H9 (cell line): ENCODE data around the gene OIT3. TPM values are rescaled to one million over a fixed set of nuclear protein-coding genes. Genes with fewer than 3 reads are reported as not detected.

Experiments used
- DNase-seq: peaks from one replicate; pipeline ENCODE4 v3.0.0-alpha.2; 2017
- H2AFZ ChIP-seq: one replicate; pipeline ENCODE4 v1.6.1; 2013; ENCODE audit warnings: mild to moderate bottlenecking, low read length, control low read depth, moderate library complexity
- H2AK5ac ChIP-seq: 2 replicates; pipeline ENCODE4 v1.6.1; 2013; ENCODE audit warnings: low read length, control low read depth, mixed read lengths; ENCODE audit not compliant: insufficient read length
- H2BK120ac ChIP-seq: one replicate; pipeline ENCODE4 v1.6.1; 2013; ENCODE audit warnings: low read depth, mild to moderate bottlenecking, low read length, control low read depth, inconsistent platforms; ENCODE audit not compliant: poor library complexity, severe bottlenecking
- H2BK12ac ChIP-seq: 2 replicates; pipeline ENCODE4 v1.6.1; 2013; ENCODE audit warnings: low read length, control low read depth, mixed read lengths, low read depth; ENCODE audit not compliant: insufficient read length
- H2BK15ac ChIP-seq: 2 replicates; pipeline ENCODE4 v1.6.1; 2013; ENCODE audit warnings: low read depth, low read length, control low read depth
- H2BK20ac ChIP-seq: one replicate; pipeline ENCODE4 v1.6.1; 2013; ENCODE audit warnings: low read depth, mild to moderate bottlenecking, low read length, control low read depth, inconsistent platforms; ENCODE audit not compliant: poor library complexity, severe bottlenecking
- H2BK5ac ChIP-seq: 2 replicates; pipeline ENCODE4 v1.6.1; 2013; ENCODE audit warnings: low read length, control low read depth, mixed read lengths; ENCODE audit not compliant: insufficient read length
- H3K14ac ChIP-seq: 2 replicates; pipeline ENCODE4 v1.6.1; 2013; ENCODE audit warnings: low read length, control low read depth; ENCODE audit not compliant: insufficient read depth
- H3K18ac ChIP-seq: 2 replicates; pipeline ENCODE4 v1.6.1; 2013; ENCODE audit warnings: low read depth, mild to moderate bottlenecking, mixed read lengths, low read length, control low read depth; ENCODE audit not compliant: insufficient read length
- H3K23ac ChIP-seq: 2 replicates; pipeline ENCODE4 v1.6.1; 2013; ENCODE audit warnings: low read length, control low read depth, mixed read lengths, low read depth; ENCODE audit not compliant: insufficient read length
- H3K23me2 ChIP-seq: 2 replicates; pipeline ENCODE4 v1.6.1; 2013; ENCODE audit warnings: low read depth, mild to moderate bottlenecking, mixed read lengths, low read length, control low read depth; ENCODE audit not compliant: insufficient read length, poor library complexity, severe bottlenecking
- H3K27ac ChIP-seq: 2 replicates; pipeline ENCODE4 v1.5.1; 2013; ENCODE audit warnings: low read length, control low read depth, mixed read lengths, low read depth; ENCODE audit not compliant: insufficient read length
- H3K27me3 ChIP-seq: 2 replicates; pipeline ENCODE4 v1.6.1; 2013; ENCODE audit warnings: low read length, control low read depth, inconsistent platforms; ENCODE audit not compliant: insufficient read depth
- H3K4ac ChIP-seq: 2 replicates; pipeline ENCODE4 v1.6.1; 2013; ENCODE audit warnings: low read depth, mild to moderate bottlenecking, control low read depth, inconsistent platforms, low read length, moderate library complexity
- H3K4me1 ChIP-seq: 2 replicates; pipeline ENCODE4 v1.6.1; 2013; ENCODE audit warnings: low read length, control low read depth, inconsistent platforms; ENCODE audit not compliant: insufficient read depth
- H3K4me2 ChIP-seq: 2 replicates; pipeline ENCODE4 v1.6.1; 2013; ENCODE audit warnings: low read length, control low read depth, mixed read lengths; ENCODE audit not compliant: insufficient read length, insufficient read depth
- H3K56ac ChIP-seq: 2 replicates; pipeline ENCODE4 v1.6.1; 2013; ENCODE audit warnings: low read depth, mild to moderate bottlenecking, mixed read lengths, low read length, control low read depth; ENCODE audit not compliant: insufficient read length
- H3K79me1 ChIP-seq: 2 replicates; pipeline ENCODE4 v1.6.1; 2013; ENCODE audit warnings: low read depth, mild to moderate bottlenecking, moderate library complexity, low read length, control low read depth, inconsistent platforms; ENCODE audit not compliant: insufficient read depth, poor library complexity, severe bottlenecking
- H3K79me2 ChIP-seq: 2 replicates; pipeline ENCODE4 v1.6.1; 2013; ENCODE audit warnings: low read length, control low read depth, inconsistent platforms; ENCODE audit not compliant: insufficient read depth
- H3K9ac ChIP-seq: 2 replicates; pipeline ENCODE4 v1.6.1; 2013; ENCODE audit warnings: low read length, control low read depth, mixed read lengths; ENCODE audit not compliant: insufficient read length; ENCODE audit errors: extremely low read depth
- H3K9me3 ChIP-seq: one replicate; pipeline ENCODE4 v1.6.1; 2013; ENCODE audit warnings: low read depth, low read length, inconsistent platforms; ENCODE audit not compliant: control insufficient read depth
- H3T11ph ChIP-seq: one replicate; pipeline ENCODE4 v1.6.1; 2013; ENCODE audit warnings: mild to moderate bottlenecking, low read length, control low read depth, inconsistent platforms
- H4K20me1 ChIP-seq: one replicate; pipeline ENCODE4 v1.6.1; 2013; ENCODE audit not compliant: control insufficient read depth, insufficient read length, insufficient read depth
- H4K5ac ChIP-seq: 2 replicates; pipeline ENCODE4 v1.6.1; 2013; ENCODE audit warnings: low read depth, mild to moderate bottlenecking, mixed read lengths, low read length, control low read depth; ENCODE audit not compliant: insufficient read length
- H4K8ac ChIP-seq: replicated peaks from 2 replicates; pipeline ENCODE4 v1.6.1; 2013; ENCODE audit warnings: low read length, control low read depth, mixed read lengths, low read depth; ENCODE audit not compliant: insufficient read length
- H4K91ac ChIP-seq: 2 replicates; pipeline ENCODE4 v1.6.1; 2013; ENCODE audit warnings: low read depth, mild to moderate bottlenecking, moderate library complexity, mixed read lengths, low read length, control low read depth; ENCODE audit not compliant: insufficient read length
- H3K27ac Mint-ChIP-seq, 3 experiments: 2 replicates in 2 of 3; 3 replicates in 1 of 3; pipeline ENCODE4 v1.8.0; 2020 to 2021; ENCODE audit warnings: mixed read lengths in 3 of 3, mild to moderate bottlenecking in 1 of 3, moderate library complexity in 1 of 3
- H3K27me3 Mint-ChIP-seq: 2 replicates; pipeline ENCODE4 v1.8.0; 2021; ENCODE audit warnings: low read depth, mild to moderate bottlenecking, moderate library complexity, mixed read lengths
- H3K36me3 Mint-ChIP-seq, 3 experiments: 2 replicates in 2 of 3; 3 replicates in 1 of 3; pipeline ENCODE4 v1.8.0; 2020 to 2021; ENCODE audit warnings: low read depth in 3 of 3, mixed read lengths in 3 of 3; ENCODE audit not compliant: insufficient read depth in 1 of 3
- H3K4me1 Mint-ChIP-seq, 2 experiments: 2 replicates each; pipeline ENCODE4 v1.8.0; 2020; ENCODE audit warnings: mixed read lengths in 2 of 2
- H3K4me3 Mint-ChIP-seq, 2 experiments: 2 replicates in 1 of 2; 3 replicates in 1 of 2; pipeline ENCODE4 v1.8.0; 2020 to 2021; ENCODE audit warnings: mild to moderate bottlenecking in 2 of 2, mixed read lengths in 2 of 2, moderate library complexity in 1 of 2
- H3K9me3 Mint-ChIP-seq, 2 experiments: 2 replicates in 1 of 2; 3 replicates in 1 of 2; pipeline ENCODE4 v1.8.0; 2020; ENCODE audit warnings: mild to moderate bottlenecking in 2 of 2, mixed read lengths in 2 of 2, moderate library complexity in 1 of 2
- WGBS: extraction: QIAGEN DNeasy Blood & Tissue Kit; methylation state at CpG from one replicate; pipeline ENCODE4 v1.1.7; 2013; ENCODE audit warnings: missing lambda C conversion rate, low lambda C conversion rate, mixed read lengths; ENCODE audit not compliant: insufficient read length; ENCODE audit errors: extremely low coverage; 5-methylcytosine and 5-hydroxymethylcytosine counted together
- total RNA-seq: library from RNA; stranded (reverse); gene quantifications from 2 replicates; pipeline ENCODE4 v1.2.1, GENCODE V29; 2021
- TF ChIP-seq, protein P1 (sequence below): fragments of 200-600 bp; sonication (generic); conservative IDR thresholded peaks from 3 replicates; pipeline ENCODE4 v1.8.0; 2021; ENCODE audit warnings: antibody characterized with exemption, mild to moderate bottlenecking

Gene OIT3
- total RNA-seq, 1 experiment from 2014 or later: not detected

DNA sequence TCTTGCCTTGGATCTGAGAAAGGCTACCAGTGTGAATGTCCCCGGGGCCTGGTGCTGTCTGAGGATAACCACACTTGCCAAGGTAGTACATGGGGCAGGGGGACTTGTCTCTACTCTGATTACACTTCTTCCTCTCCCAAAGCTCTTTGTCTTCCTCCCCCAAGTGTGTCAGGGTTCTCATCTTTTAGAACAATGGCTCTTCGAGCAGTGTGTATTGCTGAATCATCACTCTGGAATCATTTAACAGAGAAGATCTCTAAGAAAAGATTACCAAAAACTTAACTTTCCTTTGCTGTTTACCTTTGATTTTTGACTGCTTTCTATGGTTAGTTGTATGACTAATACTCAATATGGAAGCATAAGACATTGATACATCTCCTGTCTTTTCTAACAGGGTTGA lies 18.2 kb downstream of the OIT3 start:
- no peaks in the 10 kb centered on the region for H3K23me2 ChIP-seq
- no peak for DNase-seq
- no peak overlapping the region for H2BK12ac ChIP-seq
- Mint-ChIP-seq H3K9me3 (no peaks in the 10 kb centered on the region), H3K27ac (no peak overlapping the region), H3K27me3 (no peaks in the 10 kb centered on the region), H3K4me1 (peaks cover 8 to 10% of the 10 kb centered on the region in 2 experiments), H3K36me3 (no peaks in the 10 kb centered on the region), H3K4me3 (no peak overlapping the region)
- H3T11ph ChIP-seq: no peak overlapping the region
- no peak overlapping the region for H3K4ac ChIP-seq
- no CpG with 5 or more reads among the region's 2 CpGs for WGBS
- H2AFZ ChIP-seq: peak overlapping the region; percentile 36
- no peak overlapping the region for H3K27ac ChIP-seq
- H3K23ac ChIP-seq: no peak overlapping the region
- no peak overlapping the region for H3K56ac ChIP-seq
- TF ChIP-seq, protein P1, sequence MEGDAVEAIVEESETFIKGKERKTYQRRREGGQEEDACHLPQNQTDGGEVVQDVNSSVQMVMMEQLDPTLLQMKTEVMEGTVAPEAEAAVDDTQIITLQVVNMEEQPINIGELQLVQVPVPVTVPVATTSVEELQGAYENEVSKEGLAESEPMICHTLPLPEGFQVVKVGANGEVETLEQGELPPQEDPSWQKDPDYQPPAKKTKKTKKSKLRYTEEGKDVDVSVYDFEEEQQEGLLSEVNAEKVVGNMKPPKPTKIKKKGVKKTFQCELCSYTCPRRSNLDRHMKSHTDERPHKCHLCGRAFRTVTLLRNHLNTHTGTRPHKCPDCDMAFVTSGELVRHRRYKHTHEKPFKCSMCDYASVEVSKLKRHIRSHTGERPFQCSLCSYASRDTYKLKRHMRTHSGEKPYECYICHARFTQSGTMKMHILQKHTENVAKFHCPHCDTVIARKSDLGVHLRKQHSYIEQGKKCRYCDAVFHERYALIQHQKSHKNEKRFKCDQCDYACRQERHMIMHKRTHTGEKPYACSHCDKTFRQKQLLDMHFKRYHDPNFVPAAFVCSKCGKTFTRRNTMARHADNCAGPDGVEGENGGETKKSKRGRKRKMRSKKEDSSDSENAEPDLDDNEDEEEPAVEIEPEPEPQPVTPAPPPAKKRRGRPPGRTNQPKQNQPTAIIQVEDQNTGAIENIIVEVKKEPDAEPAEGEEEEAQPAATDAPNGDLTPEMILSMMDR: no peak
- H4K20me1 ChIP-seq: no peaks in the 10 kb centered on the region
- no peak overlapping the region for H3K14ac ChIP-seq
- H3K27me3 ChIP-seq: no peaks in the 10 kb centered on the region
- H4K91ac ChIP-seq: no peak overlapping the region
- peaks cover 9% of the 10 kb centered on the region; the same call in 1 of the 2 replicates for H3K4me1 ChIP-seq
- H3K9ac ChIP-seq: no peak overlapping the region
- H3K79me2 ChIP-seq: no peaks in the 10 kb centered on the region; the same call in 1 of the 2 replicates
- no peak overlapping the region for H2BK15ac ChIP-seq
- H3K4me2 ChIP-seq: no peak overlapping the region
- no peak overlapping the region for H3K18ac ChIP-seq
- no peaks in the 10 kb centered on the region for H3K79me1 ChIP-seq
- H2BK120ac ChIP-seq: no peak overlapping the region
- H2BK20ac ChIP-seq: no peak overlapping the region
- H2AK5ac ChIP-seq: no peak overlapping the region
- no peaks in the 10 kb centered on the region for H3K9me3 ChIP-seq
- no peak overlapping the region for H4K5ac ChIP-seq
- H2BK5ac ChIP-seq: no peak overlapping the region
- H4K8ac ChIP-seq: no peak overlapping the region
